HG02938 (cell line): Measurements from ENCODE around the gene LUC7L.
"Not testable (repeated sequence)": the region's sequence is repeated elsewhere in the genome, so short reads cannot be mapped to it uniquely, and the experiment has no call there.

Source experiments
- ATAC-seq: cut with Tn5 transposase; IDR thresholded peaks from one replicate; pipeline ENCODE4 v1.9.1; 2021; ENCODE audit warnings: mild to moderate bottlenecking, moderate library complexity; ENCODE audit not compliant: unreplicated experiment

Gene LUC7L

GRCh38 chr16:264440-264951, 35.2 kb upstream of the LUC7L start:
- ATAC-seq, result no peak

- no peak for ATAC-seq
These were observed 34.7 kb upstream of the LUC7L start for GRCh38 chr16:263944-264343.

GRCh38 chr16:263182-263774, 34.0 kb upstream of the LUC7L start:
- ATAC-seq, result no peak

GRCh38 chr16:262121-262745, 33.0 kb upstream of the LUC7L start:
- ATAC-seq, result no peak

- no peak for ATAC-seq
These were observed 31.9 kb upstream of the LUC7L start for GRCh38 chr16:261031-261691.

- no peak for ATAC-seq
These were observed 31.1 kb upstream of the LUC7L start for GRCh38 chr16:260326-260725.

- no peak for ATAC-seq
These were observed 30.6 kb upstream of the LUC7L start for GRCh38 chr16:259814-260253.

GRCh38 chr16:259226-259625, 30.0 kb upstream of the LUC7L start:
- ATAC-seq, result no peak

GRCh38 chr16:258091-258490, 28.8 kb upstream of the LUC7L start:
- not testable (repeated sequence) for ATAC-seq

- no peak for ATAC-seq
These were observed 25.9 kb upstream of the LUC7L start for GRCh38 chr16:255183-255582.

- ATAC-seq, result no peak
These were observed 25.2 kb upstream of the LUC7L start for GRCh38 chr16:254461-254860.

GRCh38 chr16:253833-254232, 24.6 kb upstream of the LUC7L start:
- no peak for ATAC-seq

- no peak for ATAC-seq
These were observed 23.4 kb upstream of the LUC7L start for GRCh38 chr16:252366-253337.

GRCh38 chr16:249431-249830, 20.2 kb upstream of the LUC7L start:
- no peak for ATAC-seq

- no peak for ATAC-seq
These were observed 17.8 kb upstream of the LUC7L start for GRCh38 chr16:247027-247426.

GRCh38 chr16:245105-245504, 15.9 kb upstream of the LUC7L start:
- ATAC-seq, result no peak

- ATAC-seq, result no peak
These were observed 14.1 kb upstream of the LUC7L start for GRCh38 chr16:243348-243747.

- ATAC-seq, result no peak
These were observed 13.0 kb upstream of the LUC7L start for GRCh38 chr16:242281-242680.

GRCh38 chr16:240559-240958, 11.3 kb upstream of the LUC7L start:
- ATAC-seq, result no peak

- no peak for ATAC-seq
These were observed 10.7 kb upstream of the LUC7L start for GRCh38 chr16:239948-240277.
